IPS DF 19.7 (cell line): Measurements from ENCODE around the gene CLDN5.

Experiments
- DNase-seq: peaks from one replicate; pipeline ENCODE4 v3.0.0-alpha.2; 2013; ENCODE audit warnings: low read depth, low spot score

CLDN5 gene

DNA sequence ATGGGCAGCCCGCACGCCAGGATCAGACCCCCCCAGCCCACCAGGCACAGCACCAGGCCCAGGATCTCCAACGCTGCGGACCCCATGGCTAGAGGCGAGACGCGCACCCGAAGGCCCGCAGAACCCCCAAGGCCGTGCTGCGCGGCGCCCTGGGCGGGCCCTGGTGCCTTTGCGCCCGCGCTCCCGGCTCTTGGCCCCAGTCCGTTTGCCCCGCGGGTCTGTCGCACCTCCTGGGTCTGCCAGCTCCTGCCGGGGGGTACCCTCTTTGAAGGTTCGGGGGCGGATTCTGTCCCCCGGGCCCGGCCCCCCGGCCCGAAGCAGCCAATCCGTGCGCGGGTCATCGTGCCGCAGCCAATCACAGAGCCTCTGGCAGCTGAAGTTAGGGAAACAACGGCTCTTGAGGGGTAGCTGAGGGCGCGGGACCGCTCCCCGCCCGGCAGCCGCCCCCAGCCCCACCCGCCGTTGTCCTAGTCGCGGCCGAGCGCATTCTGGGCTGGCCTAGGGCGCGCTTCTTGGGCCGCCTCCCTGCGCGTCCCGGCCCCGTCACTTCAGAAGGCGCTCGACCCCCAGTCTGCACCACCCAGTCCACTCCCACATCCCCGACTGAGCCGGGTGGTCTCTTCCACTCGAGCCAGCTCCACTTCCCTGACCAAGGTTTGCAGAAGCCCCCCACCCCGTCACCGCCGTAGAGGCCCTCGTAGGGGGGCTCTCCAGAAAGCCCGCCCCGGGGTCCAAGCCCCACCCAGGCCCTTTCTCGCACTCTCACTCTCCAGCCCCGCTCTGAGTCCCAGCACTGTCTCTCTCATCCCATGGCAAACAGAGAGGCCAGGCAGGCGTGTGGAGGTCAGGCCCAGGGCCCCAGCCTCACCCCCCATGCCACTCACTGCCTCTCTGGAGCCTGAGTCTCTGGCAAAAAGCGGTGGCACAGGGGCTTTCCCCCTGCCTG, at the start of gene CLDN5:
Gene CLDN5, minus strand, starts transcription at position 241 of the 946 bp plus-strand sequence. Its CDS starts 155 bp downstream, at position 86.
- no peak for DNase-seq

GRCh38 chr22:19571995-19572394, 47.8 kb upstream of the CLDN5 start:
- no peak for DNase-seq

- DNase-seq = no peak
These were observed 47.1 kb upstream of the CLDN5 start for GRCh38 chr22:19571207-19571795.

GRCh38 chr22:19569976-19570375, 45.8 kb upstream of the CLDN5 start:
- DNase-seq = no peak

GRCh38 chr22:19569276-19569640, 45.0 kb upstream of the CLDN5 start:
- no peak for DNase-seq

DNA sequence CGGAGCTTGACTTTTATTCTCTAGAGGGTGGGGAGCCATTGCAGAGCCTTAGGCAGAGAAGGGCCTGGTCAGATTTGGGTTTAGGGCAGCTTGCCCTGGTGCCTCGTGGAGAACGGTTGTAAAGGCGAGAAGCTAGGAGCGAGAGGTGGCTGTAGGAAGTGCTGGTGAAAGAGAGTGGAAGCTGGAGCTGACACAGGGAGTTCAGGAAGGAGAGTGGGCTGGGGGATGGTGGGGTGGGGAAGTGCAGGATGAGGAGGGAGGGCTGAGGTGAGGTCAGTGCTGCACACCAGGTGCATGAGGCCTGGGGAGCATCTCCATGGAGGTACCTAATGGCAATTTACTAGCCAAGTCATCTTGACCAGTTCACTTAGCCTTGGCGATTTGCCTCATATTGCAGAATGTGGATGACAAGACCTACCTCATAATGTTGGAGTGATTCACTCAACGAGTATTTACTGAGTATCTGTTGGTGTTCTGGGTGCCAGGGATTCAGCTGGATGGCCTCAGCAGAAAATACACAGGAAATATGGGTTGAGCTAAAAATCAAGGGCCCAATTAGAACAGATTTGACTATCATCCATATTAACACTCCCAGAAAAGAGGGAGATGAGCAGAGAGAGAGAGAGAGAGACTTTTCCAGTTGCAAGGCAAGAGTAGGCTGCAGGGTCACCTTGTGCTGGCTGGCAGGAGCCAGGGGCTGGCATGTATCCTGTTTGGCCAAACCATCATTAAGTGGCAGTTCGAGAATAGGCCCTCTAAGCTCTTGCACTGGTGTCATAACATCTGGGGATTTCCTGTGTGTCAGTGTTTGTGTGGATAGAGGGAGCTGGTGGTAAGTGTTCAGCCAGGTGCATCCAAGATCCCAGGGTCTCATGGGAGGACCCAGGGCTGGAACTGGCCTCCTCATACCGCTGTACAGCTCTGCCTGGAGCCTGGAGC, 44.4 kb upstream of the CLDN5 start:
- no peak for DNase-seq

DNA sequence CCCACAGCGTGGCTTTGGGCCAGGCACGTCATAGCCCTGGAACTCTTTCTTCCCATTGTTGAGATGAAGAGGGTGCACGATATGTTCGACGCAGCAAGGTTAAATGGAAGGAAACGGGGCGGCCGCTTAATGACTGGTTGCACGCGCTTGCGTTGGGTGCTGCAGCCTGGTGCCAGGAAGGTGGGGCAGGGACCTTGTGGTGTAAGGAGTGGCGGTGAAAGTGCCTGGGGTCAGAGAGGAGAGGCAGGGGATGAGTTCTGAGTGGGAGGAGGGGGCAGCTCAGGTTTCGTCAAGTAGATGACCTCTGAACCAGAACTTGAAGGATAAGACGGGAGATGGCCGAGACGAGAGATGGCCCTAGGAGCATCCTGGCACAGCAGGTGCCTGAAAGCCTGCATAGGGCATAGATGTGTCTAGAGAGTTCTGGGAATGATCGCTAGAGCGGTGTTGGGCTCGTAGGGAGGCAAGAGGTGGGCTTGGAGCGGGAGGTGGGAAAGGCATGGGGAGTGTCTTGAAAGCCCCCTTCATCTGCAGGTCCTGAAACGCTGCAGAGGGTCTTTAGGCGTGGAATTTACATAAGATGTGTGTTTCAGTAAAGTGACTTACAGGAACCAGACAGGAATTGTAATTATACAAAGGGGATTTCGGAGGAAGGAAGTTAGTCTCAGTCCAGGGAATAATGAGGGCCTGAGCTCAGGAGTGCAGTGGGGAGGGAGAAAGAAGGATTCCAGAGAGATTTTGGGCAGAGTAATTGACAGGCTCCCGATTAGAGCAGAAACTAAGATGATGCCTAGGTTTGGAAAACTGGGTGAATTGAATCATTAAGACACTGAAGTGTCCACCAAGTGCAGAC, 43.2 kb upstream of the CLDN5 start:
- DNase-seq = no peak

DNA sequence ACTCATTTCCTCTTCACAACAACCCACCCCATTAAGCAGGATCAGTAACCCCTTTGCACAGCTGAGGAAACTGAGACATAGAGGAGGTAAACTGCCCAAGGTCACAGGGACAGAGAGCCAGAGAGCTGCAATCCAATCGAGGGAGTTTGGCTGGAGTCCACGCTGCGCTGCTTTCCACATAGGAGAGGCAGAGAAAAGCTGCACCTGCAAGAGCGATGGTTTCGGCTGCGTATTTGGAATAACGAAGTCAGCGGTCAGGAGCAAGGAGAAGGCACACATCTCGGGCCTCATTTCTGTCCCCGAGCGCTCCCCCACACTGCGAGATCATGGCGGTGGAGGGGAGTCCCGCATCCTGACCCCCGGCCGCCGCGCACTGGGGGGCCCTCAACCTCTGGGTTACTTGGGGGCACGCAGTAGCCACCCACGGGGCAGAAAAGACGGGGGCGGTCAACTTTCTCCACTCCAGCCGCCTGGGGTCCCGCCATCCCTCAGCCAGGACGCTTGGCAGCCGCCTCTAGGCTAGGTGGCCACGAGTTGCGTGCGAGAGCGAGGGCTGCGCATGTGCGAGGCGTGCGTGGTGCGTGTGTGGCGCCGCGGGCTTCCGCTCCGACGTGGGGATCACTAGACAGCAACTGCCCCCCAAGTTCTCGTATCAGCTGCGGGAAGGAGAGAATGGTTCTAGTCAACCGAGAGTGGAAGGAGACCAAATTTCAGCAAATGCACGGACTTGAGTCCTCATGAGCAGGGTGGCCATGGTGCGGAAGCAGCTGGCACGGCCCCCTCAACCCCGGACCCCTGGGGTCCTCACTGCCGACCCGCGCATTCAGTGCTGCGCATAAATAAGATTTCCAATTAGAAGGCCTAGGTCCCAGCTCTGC, 42.3 kb upstream of the CLDN5 start:
- no peak for DNase-seq

DNA sequence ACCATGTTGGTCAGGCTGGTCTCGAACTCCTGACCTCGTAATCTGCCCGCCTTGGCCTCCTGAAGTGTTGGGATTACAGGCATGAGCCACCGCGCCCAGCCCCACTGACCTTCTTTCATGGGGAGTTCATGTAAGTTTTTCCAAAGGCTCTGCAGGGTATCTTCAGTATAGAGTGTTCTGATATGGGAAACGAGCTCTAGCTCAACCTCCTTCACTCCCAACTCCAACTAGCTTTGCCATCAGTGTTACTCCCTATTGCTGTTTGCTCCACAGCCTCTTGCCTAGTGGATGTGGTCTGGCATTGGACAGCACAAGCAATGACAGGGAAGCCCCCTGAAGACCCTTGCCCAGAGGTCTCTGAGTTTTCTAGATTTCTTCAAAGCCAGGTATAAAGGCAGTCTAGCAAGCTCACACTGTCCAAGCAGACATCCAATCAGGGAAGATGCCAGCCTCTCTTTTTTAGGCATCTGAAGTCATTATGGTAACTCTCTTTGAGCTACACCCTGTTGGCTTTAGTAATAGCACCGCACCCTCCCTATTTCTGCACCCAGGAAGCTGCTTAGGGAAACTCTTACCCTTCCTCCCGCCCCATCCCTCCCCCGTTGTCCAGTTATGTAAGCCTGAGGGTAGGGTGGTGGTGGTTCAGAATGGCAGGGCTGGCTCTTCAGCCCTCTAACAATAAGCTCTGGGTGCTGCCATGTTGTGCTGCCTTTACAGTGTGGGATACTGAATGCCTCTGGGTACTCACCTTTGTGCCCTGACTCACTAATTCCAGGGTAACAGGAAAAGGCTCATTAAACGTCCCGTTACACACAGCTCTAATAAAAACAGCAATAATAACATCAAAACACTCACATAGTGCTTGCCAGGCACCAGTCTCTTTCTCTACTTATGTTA, 41.4 kb upstream of the CLDN5 start:
- DNase-seq = no peak

- DNase-seq = no peak
These were observed 35.7 kb upstream of the CLDN5 start for GRCh38 chr22:19559956-19560355.

GRCh38 chr22:19559324-19559811, 35.2 kb upstream of the CLDN5 start:
- no peak for DNase-seq

- DNase-seq = no peak
These were observed 32.8 kb upstream of the CLDN5 start for GRCh38 chr22:19556963-19557545.

DNA sequence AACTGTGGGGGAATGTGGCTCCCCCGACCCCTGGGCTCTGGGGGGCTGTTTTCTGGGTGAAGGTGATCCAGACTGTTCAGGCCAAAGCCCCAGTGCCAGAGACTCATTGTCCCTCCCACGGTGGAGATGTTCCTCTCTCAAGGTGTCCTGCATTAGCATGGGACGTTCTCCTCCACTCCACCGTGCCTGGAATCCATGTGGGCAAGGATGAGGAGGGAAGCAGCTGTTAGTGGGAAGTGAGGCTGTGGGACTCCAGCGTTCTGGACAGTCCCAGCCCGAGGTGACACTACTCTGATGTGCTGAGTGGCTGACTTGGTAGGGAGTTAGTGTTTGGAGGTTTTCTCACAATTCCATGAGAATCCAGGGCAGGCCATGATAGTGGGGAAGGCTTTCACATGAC, 31.4 kb upstream of the CLDN5 start:
- DNase-seq = no peak

DNA sequence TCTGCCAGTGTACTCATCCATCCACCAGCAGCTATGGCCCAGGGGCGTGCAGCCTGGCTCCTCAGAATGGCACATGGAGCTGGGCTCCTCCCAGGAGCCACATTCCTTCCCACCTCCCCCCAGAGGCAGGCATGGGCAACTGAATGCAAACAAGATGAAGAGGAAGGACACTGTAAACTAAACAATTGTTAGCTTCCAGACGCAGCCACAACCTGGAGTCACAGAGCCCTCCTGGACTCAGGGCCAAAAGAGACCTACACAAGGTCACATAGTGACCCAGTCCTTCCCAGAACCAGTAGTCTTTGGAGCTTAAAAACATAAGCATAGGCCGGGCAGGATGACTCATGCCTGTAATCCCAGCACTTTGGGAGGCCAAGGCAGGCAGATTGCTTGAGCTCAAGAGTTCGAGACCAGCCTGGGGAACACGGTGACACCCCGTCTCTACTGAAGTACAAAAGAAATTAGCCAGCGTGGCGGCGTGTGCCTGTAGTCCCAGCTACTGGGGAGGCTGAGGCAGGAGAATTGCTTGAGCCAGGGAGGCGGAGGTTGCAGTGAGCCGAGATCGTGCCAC, 30.7 kb upstream of the CLDN5 start:
- peak; percentile 47 for DNase-seq

DNA sequence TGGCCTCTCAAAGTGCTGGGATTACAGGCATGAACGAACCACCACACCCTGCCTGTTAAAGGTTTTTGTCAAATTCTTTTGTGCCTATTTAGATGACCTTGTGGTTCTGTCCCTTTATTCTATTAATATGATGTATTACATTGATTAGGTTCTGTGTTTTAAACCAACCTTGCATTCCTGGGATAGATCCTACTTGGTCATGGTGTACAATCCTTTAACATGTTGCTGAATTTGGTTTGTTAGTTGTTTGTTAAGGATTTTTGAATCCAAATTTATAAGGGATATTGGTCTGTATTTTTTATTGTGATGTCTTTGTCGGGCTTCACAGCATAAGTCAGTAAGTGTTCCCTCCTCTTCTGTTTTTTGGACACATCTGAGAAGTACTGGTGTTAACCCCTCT, 29.0 kb upstream of the CLDN5 start:
- DNase-seq = no peak

DNA sequence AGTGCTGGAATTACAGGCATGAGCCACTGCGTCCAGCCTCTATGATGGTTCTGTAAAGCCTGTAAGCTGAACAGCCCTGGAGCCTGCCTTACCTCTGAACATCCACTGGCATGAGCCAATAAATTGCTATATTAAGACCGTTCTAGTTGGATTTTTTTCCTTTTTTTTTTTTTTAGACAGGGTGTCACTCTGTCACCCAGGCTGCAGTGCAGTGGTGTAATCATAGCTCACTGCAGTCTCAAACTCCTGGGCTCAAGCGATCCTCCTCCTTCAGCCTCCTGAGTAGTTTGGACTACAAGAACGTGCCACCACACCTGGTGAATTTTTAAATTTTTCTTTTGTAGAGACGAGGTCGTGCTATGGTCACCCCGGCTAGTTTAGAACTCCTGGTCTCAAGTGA, 26.2 kb upstream of the CLDN5 start:
- no peak for DNase-seq

DNA sequence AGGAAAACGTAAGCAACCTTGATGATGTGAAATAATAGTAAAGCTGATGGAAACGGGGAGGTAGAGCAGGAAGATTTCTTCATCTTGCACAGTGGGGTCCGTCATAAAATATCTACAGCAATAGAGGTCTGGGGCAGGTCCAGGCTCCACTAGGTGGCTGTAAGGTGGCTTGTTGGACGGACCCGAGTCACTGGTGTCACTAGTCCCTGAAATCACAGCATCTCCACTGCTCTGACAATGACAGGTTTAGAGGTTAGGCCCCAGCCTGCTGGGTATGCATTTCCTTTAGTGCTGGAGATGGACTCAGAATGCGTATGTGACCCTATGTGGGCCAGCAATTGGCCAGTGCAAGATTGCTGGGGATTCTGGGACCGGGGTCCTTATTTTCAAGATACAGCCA, 25.2 kb upstream of the CLDN5 start:
- DNase-seq = no peak

DNA sequence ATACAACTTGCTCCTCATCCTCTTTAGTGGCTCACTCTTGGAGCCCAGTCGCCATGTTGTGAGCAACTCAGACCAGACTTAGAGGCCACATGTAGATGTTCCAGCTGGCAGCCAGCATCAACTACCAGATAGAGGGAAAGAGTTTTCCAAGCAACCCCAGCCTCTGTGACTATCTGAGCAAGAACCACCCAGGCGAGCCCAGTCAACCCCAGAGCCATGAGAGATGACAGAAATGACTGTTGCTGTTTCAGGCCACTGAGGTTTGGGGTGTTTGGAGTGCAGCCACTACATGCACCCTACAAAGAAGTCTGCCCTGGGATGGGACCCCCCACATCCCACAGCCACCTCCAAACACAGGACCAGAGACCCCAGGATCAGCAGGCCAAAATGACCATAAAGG, 24.8 kb upstream of the CLDN5 start:
- no peak for DNase-seq
